Aorta (tissue), 5 donors: ENCODE results near the gene RAD18. TPM values are rescaled to one million over a fixed set of nuclear protein-coding genes. Genes with fewer than 3 reads are reported as not detected.

Experiments used
- ATAC-seq: fragments of 200-7000 bp; cut with Tn5 transposase; one replicate; pipeline ENCODE4 v1.9.1; 2022; ENCODE audit warnings: moderate library complexity; ENCODE audit not compliant: low FRiP score
- DNase-seq, 2 donors: peaks; one replicate each; pipeline ENCODE4 v3.0.0-alpha.2; 2020
- H3K27ac ChIP-seq, 2 donors: one replicate each; pipeline ENCODE4 v1.5.1; 2013; ENCODE audit warnings: low read length in 2 of 2, mild to moderate bottlenecking in 2 of 2, moderate library complexity in 2 of 2, control low read depth in 1 of 2, inconsistent platforms in 1 of 2, low read depth in 1 of 2
- H3K27me3 ChIP-seq, 2 donors: one replicate each; pipeline ENCODE4 v1.6.1; 2013; ENCODE audit warnings: control low read depth in 1 of 2, low read length in 1 of 2, mild to moderate bottlenecking in 1 of 2, moderate library complexity in 1 of 2; ENCODE audit not compliant: insufficient read depth in 2 of 2, control insufficient read depth in 1 of 2
- H3K36me3 ChIP-seq, 2 donors: one replicate each; pipeline ENCODE4 v1.6.1; 2013; ENCODE audit warnings: control low read depth in 1 of 2, low read length in 1 of 2, mild to moderate bottlenecking in 1 of 2; ENCODE audit not compliant: insufficient read depth in 2 of 2, control insufficient read depth in 1 of 2
- H3K4me1 ChIP-seq, 2 donors: one replicate each; pipeline ENCODE4 v1.6.1; 2013; ENCODE audit warnings: low read length in 2 of 2, control low read depth in 1 of 2, mild to moderate bottlenecking in 1 of 2, moderate library complexity in 1 of 2; ENCODE audit not compliant: insufficient read depth in 2 of 2, control insufficient read depth in 1 of 2
- H3K4me3 ChIP-seq, 2 donors: one replicate each; pipeline ENCODE4 v1.5.1; 2013; ENCODE audit warnings: low read length in 2 of 2, control low read depth in 1 of 2, mild to moderate bottlenecking in 1 of 2
- H3K9me3 ChIP-seq: one replicate; pipeline ENCODE4 v1.6.1; 2013; ENCODE audit warnings: mild to moderate bottlenecking, low read length; ENCODE audit not compliant: control insufficient read depth
- WGBS, 2 donors: extraction: QIAGEN DNeasy Blood & Tissue Kit; methylation state at CpG; one replicate each; pipeline ENCODE4 v1.1.7; 2013; 5-methylcytosine and 5-hydroxymethylcytosine counted together
- intact Hi-C, 2 donors: fragments of 100-400 bp; cut with DNase I; formaldehyde crosslinking; loops; one replicate each; pipeline versions ENCODE4 v1.14.2 to v1.15.0; 2022
- polyA plus RNA-seq, 2 donors: library from polyadenylated mRNA; stranded (reverse); fragments of 200-250 nt; gene quantifications; one replicate each; pipeline ENCODE4 v1.2.3, GENCODE V29; 2013
- total RNA-seq, 2 donors: library from RNA; stranded (reverse); fragmentation: NEBNext Ultra II Directional; extraction: Animal tissue kit (Norgen Biotek cat#: 25700); gene quantifications; one replicate each; pipeline ENCODE4 v1.2.1, GENCODE V29; 2021
- donor health status: healthy with polysubstance abuse.
- donor health status: Bipolar disorder and iron deficiency.
- donor health status: DM: no; HTN: no; CAD: no.
- donor health status: DM: no; HTN: no; CAD: no.
- donor health status: DM: yes; HTN: yes; CAD: no.

The RAD18 gene
- total and polyA plus RNA-seq, 4 donors = 2.5 to 12.1 (median 5.0) TPM

- Histone ChIP-seq H3K4me3 (no peak overlapping the region), H3K27me3 (no peaks in the 10 kb centered on the region), H3K27ac (no peak overlapping the region), H3K4me1 (no peaks in the 10 kb centered on the region), H3K36me3 (peaks cover 5% of the 10 kb centered on the region in 2 donors), H3K9me3 (no peaks in the 10 kb centered on the region)
- intact Hi-C loops = no loop called here
- no peak for DNase-seq
- no peak for ATAC-seq
- WGBS, 2 donors = 79% methylated on average over 4 of the region's 4 CpGs
Observed at GRCh38 chr3:8942746-8943488, 20.4 kb downstream of the RAD18 start.

GRCh38 chr3:8942115-8942514 is 21.2 kb downstream of the RAD18 start:
- 98 to 99% methylated on average over 4 of the region's 4 CpGs for WGBS, 2 donors
- peaks cover 0 to 2% of the 10 kb centered on the region in 2 donors for H3K4me1 ChIP-seq
- DNase-seq (no peak), ATAC-seq (no peak)
- H3K36me3 ChIP-seq = peaks cover 5% of the 10 kb centered on the region in 2 donors
- no peak overlapping the region for H3K27ac ChIP-seq
- intact Hi-C loops = no loop called here
- no peaks in the 10 kb centered on the region for H3K27me3 ChIP-seq
- H3K9me3 ChIP-seq = no peaks in the 10 kb centered on the region
- no peak overlapping the region for H3K4me3 ChIP-seq

DNA sequence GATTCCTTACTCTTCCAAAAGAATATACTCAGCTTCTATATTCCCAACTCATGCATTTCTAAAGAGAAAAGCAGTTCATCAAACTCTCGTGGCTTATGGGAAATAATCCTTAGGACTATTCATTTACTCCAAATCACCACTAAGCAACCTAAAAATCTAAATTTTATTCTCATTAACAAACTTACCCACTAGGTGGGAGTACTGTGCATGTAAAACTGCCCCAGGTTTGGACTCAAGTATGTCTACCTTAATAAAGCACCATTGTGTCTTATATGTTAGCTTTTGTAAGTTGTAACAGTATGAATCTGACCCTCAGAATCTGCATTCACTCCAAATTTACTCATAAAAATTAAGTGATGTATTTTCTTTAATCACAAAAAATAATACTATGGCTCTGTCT is 25.3 kb downstream of the RAD18 start:
- ATAC-seq (no peak), DNase-seq (no peak)
- no peaks in the 10 kb centered on the region for H3K27me3 ChIP-seq
- no peaks in the 10 kb centered on the region for H3K9me3 ChIP-seq
- intact Hi-C loops = no loop called here
- peaks cover 5% of the 10 kb centered on the region in 2 donors for H3K36me3 ChIP-seq
- WGBS, 2 donors = 68 to 72% methylated on average over 1 of the region's 1 CpG
- H3K4me1 ChIP-seq = peaks cover 0 to 2% of the 10 kb centered on the region in 2 donors
- no peak overlapping the region for H3K27ac ChIP-seq
- H3K4me3 ChIP-seq = no peak overlapping the region

DNA sequence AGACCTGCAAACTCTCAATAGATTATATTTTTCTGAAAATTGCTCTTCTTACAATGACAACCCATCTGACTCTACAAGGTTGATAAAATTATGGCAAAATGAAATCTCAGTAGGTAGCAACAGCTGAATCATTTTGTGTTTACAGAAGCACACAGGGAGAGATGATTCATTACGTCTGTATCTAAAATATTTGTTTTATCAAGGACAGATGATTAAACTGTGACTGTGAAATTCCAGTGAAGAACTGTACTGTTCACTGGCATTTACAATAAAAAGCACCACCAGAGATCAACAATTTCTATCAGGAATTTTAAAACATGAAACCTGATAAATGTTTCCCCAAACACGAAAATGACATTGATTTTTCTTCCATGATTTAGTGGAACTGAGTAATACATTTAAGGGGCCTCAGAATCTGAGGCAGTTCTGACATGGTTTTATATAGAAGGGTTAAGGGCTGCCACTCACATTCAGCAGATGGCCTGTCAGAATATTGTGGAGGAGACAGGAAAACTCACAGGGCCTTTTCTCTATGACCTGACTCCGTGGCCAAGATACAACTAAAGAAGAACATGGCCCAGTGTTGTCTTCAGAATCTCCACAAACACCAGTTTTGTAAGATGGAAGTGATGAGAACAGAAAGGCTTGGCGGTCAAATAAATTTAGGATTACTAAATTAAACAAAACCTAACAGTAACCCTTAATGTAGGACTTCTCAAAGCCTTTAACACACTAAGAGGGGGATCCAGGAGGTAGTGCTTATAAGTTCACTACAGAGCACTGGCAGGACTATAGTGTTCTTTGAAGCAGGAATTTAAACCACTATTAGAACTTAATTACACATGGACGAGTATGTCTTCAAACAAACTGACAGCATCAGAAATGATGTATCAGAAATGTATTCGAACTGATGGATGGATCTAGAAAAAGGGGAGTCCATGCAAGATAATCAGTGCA is 25.9 kb downstream of the RAD18 start:
- intact Hi-C loops = no loop called here
- WGBS, 2 donors = 59% methylated on average over 6 of the region's 6 CpGs
- ATAC-seq (no peak), DNase-seq (no peak)
- peaks cover 0 to 2% of the 10 kb centered on the region in 2 donors for H3K4me1 ChIP-seq
- H3K9me3 ChIP-seq = no peaks in the 10 kb centered on the region
- H3K36me3 ChIP-seq = peaks cover 5% of the 10 kb centered on the region in 2 donors
- H3K27me3 ChIP-seq = no peaks in the 10 kb centered on the region
- H3K27ac ChIP-seq = no peak overlapping the region
- H3K4me3 ChIP-seq = no peak overlapping the region

- Histone ChIP-seq H3K9me3 (no peaks in the 10 kb centered on the region), H3K27ac (no peak overlapping the region), H3K4me3 (no peak overlapping the region), H3K27me3 (no peaks in the 10 kb centered on the region), H3K36me3 (no peaks in the 10 kb centered on the region), H3K4me1 (peaks cover 0 to 2% of the 10 kb centered on the region in 2 donors)
- intact Hi-C loops = no loop called here
- ATAC-seq (no peak), DNase-seq (no peak)
- WGBS, 2 donors = 84 to 92% methylated on average over 2 of the region's 2 CpGs
Observed at GRCh38 chr3:8932507-8932906, 30.8 kb downstream of the RAD18 start.

DNA sequence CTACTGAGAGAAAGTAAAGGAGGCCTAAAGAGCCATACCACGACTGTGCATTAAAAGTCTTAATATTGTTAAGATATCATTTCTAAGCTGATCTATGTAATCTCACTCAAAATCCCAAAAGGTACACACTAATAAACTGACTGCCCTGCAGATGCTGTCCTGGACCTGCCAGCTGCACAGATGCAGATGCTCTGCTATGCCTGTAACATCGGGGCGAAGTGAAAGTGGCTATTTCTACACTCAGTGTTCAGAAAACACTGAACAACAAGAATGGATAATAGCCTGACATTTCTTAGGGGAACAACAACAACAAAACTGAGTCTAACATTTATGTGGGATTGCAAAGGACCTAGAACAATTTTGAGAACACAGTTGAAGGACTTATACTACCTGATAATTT is 31.9 kb downstream of the RAD18 start:
- Histone ChIP-seq H3K27me3 (no peaks in the 10 kb centered on the region), H3K27ac (no peak overlapping the region), H3K36me3 (no peaks in the 10 kb centered on the region), H3K9me3 (no peaks in the 10 kb centered on the region), H3K4me3 (no peak overlapping the region), H3K4me1 (no peaks in the 10 kb centered on the region)
- DNase-seq = no peak
- intact Hi-C loops = no loop called here
- 90% methylated on average over 3 of the region's 3 CpGs for WGBS, 2 donors
- ATAC-seq = no peak

- Histone ChIP-seq H3K27ac (no peak overlapping the region), H3K4me3 (no peak overlapping the region), H3K4me1 (no peaks in the 10 kb centered on the region), H3K27me3 (no peaks in the 10 kb centered on the region), H3K36me3 (no peaks in the 10 kb centered on the region), H3K9me3 (no peaks in the 10 kb centered on the region)
- intact Hi-C loops = no loop called here
- WGBS, 2 donors = 75 to 88% methylated on average over 4 of the region's 4 CpGs
- ATAC-seq (no peak), DNase-seq (no peak)
Observed at GRCh38 chr3:8929860-8930259, 33.4 kb downstream of the RAD18 start.

DNA sequence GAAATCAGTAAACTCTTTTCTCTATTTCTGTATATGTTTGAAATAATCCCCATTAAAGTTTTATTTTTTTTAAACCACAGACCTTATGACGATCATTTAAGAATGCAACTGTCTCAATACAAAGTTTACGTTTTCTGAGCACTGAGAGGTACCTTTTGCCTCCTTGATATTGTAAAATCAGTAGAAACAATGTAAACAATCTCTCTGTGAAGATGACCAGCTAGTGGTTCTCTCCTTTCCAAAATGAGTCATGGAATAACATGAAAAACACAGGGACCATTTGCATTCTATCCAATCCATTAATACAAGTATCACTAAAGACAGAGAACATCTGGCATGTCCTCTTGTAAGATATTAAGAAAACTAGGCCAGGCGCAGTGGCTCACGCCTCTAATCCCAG is 48.8 kb downstream of the RAD18 start:
- no peaks in the 10 kb centered on the region for H3K9me3 ChIP-seq
- no peaks in the 10 kb centered on the region for H3K36me3 ChIP-seq
- DNase-seq = no peak
- no peak overlapping the region for H3K4me3 ChIP-seq
- no peak for ATAC-seq
- H3K4me1 ChIP-seq = no peaks in the 10 kb centered on the region
- 97 to 98% methylated on average over 4 of the region's 4 CpGs for WGBS, 2 donors
- no peaks in the 10 kb centered on the region for H3K27me3 ChIP-seq
- H3K27ac ChIP-seq = no peak overlapping the region
- intact Hi-C loops = no loop called here
